H1 (cell line): Measurements from ENCODE around the gene LRP1. TPM values are rescaled to one million over a fixed set of nuclear protein-coding genes. Genes with fewer than 3 reads are reported as not detected.

Source experiments
- CTCF ChIA-PET: fragments of 300-600 bp; sonication (Branson Sonifier 250); formaldehyde crosslinking; loops from one replicate; lab custom pipeline; 2021; ENCODE audit not compliant: partially characterized antibody; lab: Charles Lee
- POLR2A ChIA-PET: fragments of 300-600 bp; sonication (Branson Sonifier 250); formaldehyde crosslinking; loops from one replicate; lab custom pipeline; 2021; ENCODE audit warnings: inconsistent platforms; ENCODE audit not compliant: partially characterized antibody; lab: Charles Lee
- DNase-seq, 2 experiments: peaks; one replicate each; pipeline versions ENCODE4 v3.0.0 to v3.0.0-alpha.2; 2010 to 2022; ENCODE audit warnings: low spot score in 2 of 2, low read depth in 1 of 2, mixed read lengths in 1 of 2
- FAIRE-seq: peaks from 2 replicates; lab custom pipeline; 2011; peaks lifted over from hg19 to GRCh38; lab: Jason Lieb, UNC
- H2AFZ ChIP-seq: 2 replicates; pipeline ENCODE4 v1.8.1; 2012; ENCODE audit warnings: low read length, inconsistent platforms
- H2AK5ac ChIP-seq: 2 replicates; pipeline ENCODE4 v1.6.1; 2013; ENCODE audit warnings: low read depth, low read length
- H2BK120ac ChIP-seq: replicated peaks from 2 replicates; pipeline ENCODE3; 2013; ENCODE audit warnings: low read depth, low read length, inconsistent platforms
- H2BK12ac ChIP-seq: 2 replicates; pipeline ENCODE4 v1.6.1; 2013; ENCODE audit warnings: low read depth, low read length
- H2BK15ac ChIP-seq: 2 replicates; pipeline ENCODE4 v1.6.1; 2013; ENCODE audit warnings: low read length
- H2BK20ac ChIP-seq: 2 replicates; pipeline ENCODE4 v1.6.1; 2013; ENCODE audit warnings: low read length
- H2BK5ac ChIP-seq: 2 replicates; pipeline ENCODE4 v1.6.1; 2013; ENCODE audit warnings: low read depth, low read length
- H3K14ac ChIP-seq: 2 replicates; pipeline ENCODE4 v1.6.1; 2013; ENCODE audit warnings: inconsistent platforms; ENCODE audit not compliant: insufficient read length
- H3K18ac ChIP-seq: 2 replicates; pipeline ENCODE4 v1.6.1; 2013; ENCODE audit warnings: low read length; ENCODE audit errors: extremely low read depth
- H3K23ac ChIP-seq: 2 replicates; pipeline ENCODE4 v1.6.1; 2013; ENCODE audit warnings: inconsistent platforms; ENCODE audit not compliant: insufficient read length
- H3K23me2 ChIP-seq: 2 replicates; pipeline ENCODE4 v1.6.1; 2013; ENCODE audit warnings: low read depth, low read length
- H3K27ac ChIP-seq: 2 replicates; pipeline ENCODE4 v1.6.1; 2011; ENCODE audit warnings: low read depth, low read length, inconsistent platforms
- H3K27me3 ChIP-seq, 4 experiments: replicated peaks in 1 of 4; 1 replicate in 1 of 4; 2 replicates in 3 of 4; pipeline versions ENCODE4 v1.6.1 to v1.8.1; 2011 to 2013; ENCODE audit warnings: low read length in 3 of 4, mild to moderate bottlenecking in 3 of 4, inconsistent platforms in 2 of 4, mixed read lengths in 2 of 4, moderate library complexity in 1 of 4; ENCODE audit not compliant: control insufficient read depth in 3 of 4, insufficient read depth in 3 of 4; ENCODE audit errors: extremely low read depth in 1 of 4
- H3K36me3 ChIP-seq, 4 experiments: 2 replicates each; pipeline versions ENCODE4 v1.6.1 to v1.8.1; 2011 to 2013; ENCODE audit warnings: mild to moderate bottlenecking in 4 of 4, low read length in 3 of 4, moderate library complexity in 2 of 4, control low read depth in 1 of 4, inconsistent platforms in 1 of 4; ENCODE audit not compliant: insufficient read depth in 4 of 4, control insufficient read depth in 2 of 4
- H3K4ac ChIP-seq: replicated peaks from 2 replicates; pipeline ENCODE3; 2013; ENCODE audit warnings: low read length, low read depth, mixed read lengths, inconsistent platforms; ENCODE audit not compliant: insufficient read length
- H3K4me1 ChIP-seq, 4 experiments: replicated peaks in 1 of 4; 1 replicate in 1 of 4; 2 replicates in 3 of 4; pipeline versions ENCODE4 v1.6.1 to v1.8.1; 2011 to 2013; ENCODE audit warnings: low read length in 3 of 4, inconsistent platforms in 2 of 4, mixed read lengths in 1 of 4; ENCODE audit not compliant: insufficient read depth in 4 of 4, control insufficient read depth in 3 of 4
- H3K4me2 ChIP-seq, 2 experiments: 2 replicates each; pipeline versions ENCODE4 v1.6.1 to v1.8.1; 2011 to 2013; ENCODE audit warnings: low read depth in 2 of 2, low read length in 2 of 2, control low read depth in 1 of 2, inconsistent platforms in 1 of 2, mild to moderate bottlenecking in 1 of 2; ENCODE audit not compliant: insufficient read depth in 1 of 2
- H3K4me3 ChIP-seq, 4 experiments: fragments of 200-600, 300-600 bp in 1 of 4; sonication (generic), shearing (Covaris generic), sonication (Bioruptor Twin) in 1 of 4; 2 replicates each; pipeline versions ENCODE4 v1.5.1 to v1.8.1; 2011 to 2016; ENCODE audit warnings: low read length in 4 of 4, low read depth in 3 of 4, control low read depth in 2 of 4, inconsistent platforms in 2 of 4, mild to moderate bottlenecking in 2 of 4, mixed read lengths in 1 of 4, moderate library complexity in 1 of 4; ENCODE audit not compliant: insufficient read depth in 2 of 4; ENCODE audit errors: extremely low read depth in 1 of 4
- H3K56ac ChIP-seq: replicated peaks from 2 replicates; pipeline ENCODE3; 2013; ENCODE audit warnings: low read depth, mild to moderate bottlenecking, mixed read lengths, low read length, inconsistent platforms; ENCODE audit not compliant: insufficient read length
- H3K79me1 ChIP-seq: 2 replicates; pipeline ENCODE4 v1.6.1; 2013; ENCODE audit warnings: low read depth, low read length, control low read depth
- H3K79me2 ChIP-seq, 2 experiments: 2 replicates each; pipeline versions ENCODE4 v1.6.1 to v1.8.1; 2012 to 2013; ENCODE audit warnings: low read length in 2 of 2, mild to moderate bottlenecking in 2 of 2, inconsistent platforms in 1 of 2; ENCODE audit not compliant: insufficient read depth in 2 of 2, control insufficient read depth in 1 of 2
- H3K9ac ChIP-seq, 4 experiments: replicated peaks in 1 of 4; 1 replicate in 1 of 4; 2 replicates in 3 of 4; pipeline versions ENCODE4 v1.6.1 to v1.8.1; 2011 to 2013; ENCODE audit warnings: low read depth in 3 of 4, low read length in 3 of 4, control low read depth in 2 of 4, mild to moderate bottlenecking in 2 of 4, moderate library complexity in 2 of 4, inconsistent platforms in 1 of 4; ENCODE audit errors: extremely low read depth in 1 of 4
- H3K9me3 ChIP-seq, 2 experiments: 2 replicates each; pipeline versions ENCODE4 v1.6.1 to v1.8.1; 2012 to 2013; ENCODE audit warnings: mild to moderate bottlenecking in 2 of 2, moderate library complexity in 2 of 2, control low read depth in 1 of 2, inconsistent platforms in 1 of 2, low read depth in 1 of 2, low read length in 1 of 2, mixed read lengths in 1 of 2; ENCODE audit not compliant: insufficient read depth in 2 of 2
- H4K20me1 ChIP-seq, 2 experiments: replicated peaks in 1 of 2; 2 replicates each; pipeline versions ENCODE3 to v1.8.1; 2011 to 2013; ENCODE audit warnings: inconsistent platforms in 2 of 2, low read length in 2 of 2, mild to moderate bottlenecking in 1 of 2; ENCODE audit not compliant: insufficient read depth in 2 of 2, control insufficient read depth in 1 of 2
- H4K5ac ChIP-seq: 2 replicates; pipeline ENCODE4 v1.6.1; 2013; ENCODE audit warnings: low read length, low read depth, mixed read lengths, inconsistent platforms; ENCODE audit not compliant: insufficient read length
- H4K8ac ChIP-seq: 2 replicates; pipeline ENCODE4 v1.8.0; 2013; ENCODE audit warnings: mild to moderate bottlenecking, moderate library complexity, low read length, inconsistent platforms; ENCODE audit not compliant: insufficient read depth; ENCODE audit errors: extremely low read depth
- H4K91ac ChIP-seq: replicated peaks from 2 replicates; pipeline ENCODE3; 2013; ENCODE audit warnings: low read length, mixed read lengths, inconsistent platforms; ENCODE audit not compliant: insufficient read length
- HDAC6 ChIP-seq: IDR thresholded peaks from one replicate; pipeline ENCODE4 v1.7.1; 2012; ENCODE audit warnings: low read depth, mild to moderate bottlenecking, inconsistent platforms, low read length, moderate library complexity
- KDM5A ChIP-seq: fragments of 200-600 bp; IDR thresholded peaks from 2 replicates; pipeline ENCODE4 v1.7.1; 2012; ENCODE audit warnings: mild to moderate bottlenecking, low read length, inconsistent platforms, mixed read lengths
- MAFK ChIP-seq: IDR thresholded peaks from 2 replicates; pipeline ENCODE4 v1.6.1; 2012; ENCODE audit warnings: low read depth, mild to moderate bottlenecking, improper control_type of control experiment, low read length
- SIRT6 ChIP-seq: IDR thresholded peaks from one replicate; pipeline ENCODE4 v1.7.1; 2012; ENCODE audit warnings: low read length, inconsistent platforms
- WGBS, 2 experiments: shearing (Covaris generic) in 1 of 2; methylation state at CpG; one replicate each; pipeline versions ENCODE4 v1.1.6 to v1.1.7; 2013 to 2015; ENCODE audit warnings: low lambda C conversion rate in 2 of 2, mixed read lengths in 2 of 2, inconsistent platforms in 1 of 2, low coverage in 1 of 2, missing lambda C conversion rate in 1 of 2; ENCODE audit not compliant: insufficient replicate concordance in 2 of 2, insufficient coverage in 1 of 2, insufficient read length in 1 of 2; ENCODE audit errors: extremely low coverage in 1 of 2, missing lambda C conversion rate in 1 of 2; 5-methylcytosine and 5-hydroxymethylcytosine counted together
- polyA plus RNA-seq, 7 experiments: library from polyadenylated mRNA; depleted of rRNA in 3 of 7; stranded (reverse) in 5 of 7; unstranded in 2 of 7; fragments of >200 nt in 5 of 7; fragments of 200-250 nt in 2 of 7; gene quantifications; 1 replicate in 5 of 7; 2 replicates in 1 of 7; 4 replicates in 1 of 7; pipeline versions ENCODE4 v1.2.1 to v1.2.3, GENCODE V29; 2011 to 2013; ENCODE audit warnings: missing spikeins in 2 of 7, mixed read lengths in 2 of 7
- total RNA-seq: library from RNA; stranded (reverse); fragmentation: NEBNext Ultra II Directional; extraction: Animal tissue kit (Norgen Biotek cat#: 25700); gene quantifications from 2 replicates; pipeline ENCODE4 v1.2.1, GENCODE V29; 2021

Gene LRP1
- total and polyA plus RNA-seq, 2 of the 8 experiments (the other 6 are each of a cell fraction or from before 2014, with no cell fraction given), result 35.3 to 92.5 TPM

DNA sequence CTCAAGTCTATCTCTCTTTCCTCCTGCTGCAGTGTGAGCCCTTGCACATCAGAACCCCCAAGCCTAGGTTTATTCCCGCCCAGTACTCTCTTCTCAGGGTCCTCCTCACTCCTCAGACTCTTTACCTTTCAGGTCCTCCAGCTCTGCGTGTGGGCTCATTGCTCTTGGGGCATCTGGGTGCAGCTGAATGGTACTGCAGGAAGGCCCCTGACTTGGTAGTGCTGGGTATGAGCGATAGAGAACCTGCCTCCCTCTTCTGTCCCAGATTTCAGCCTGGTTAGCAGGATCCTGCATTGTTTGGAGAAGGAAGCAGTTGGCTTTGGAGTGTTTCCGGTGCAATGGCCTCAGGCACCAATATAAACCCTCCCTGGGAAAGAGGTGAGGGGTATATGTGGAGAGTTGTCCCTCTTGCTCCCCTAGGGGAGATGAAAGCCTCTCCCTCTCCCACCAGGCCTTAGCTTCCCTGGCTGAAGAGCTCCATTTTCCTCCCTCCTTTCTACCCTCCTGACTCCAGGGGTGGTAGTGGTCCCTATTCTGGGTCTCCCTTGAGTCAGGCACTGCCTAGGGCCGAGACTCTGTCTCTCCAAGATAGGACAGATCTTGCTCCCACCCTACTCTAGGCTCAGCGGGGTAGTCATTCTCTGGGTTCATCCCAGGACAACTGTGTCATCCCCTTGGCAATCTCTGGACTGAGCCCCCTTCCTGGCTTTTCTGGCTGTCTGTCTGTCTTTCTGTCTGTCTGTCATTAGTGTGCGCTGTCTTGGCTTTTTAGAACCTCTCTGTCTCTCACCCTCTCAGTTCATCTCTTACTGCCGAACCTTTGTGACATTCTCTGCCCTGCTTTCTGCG lies 3.8 kb downstream of the LRP1 start:
- Histone ChIP-seq H3K18ac (no peak overlapping the region; the same call in none of the 2 replicates), H4K5ac (no peak overlapping the region), H4K91ac (no peak overlapping the region), H3K9me3 (no peaks in the 10 kb centered on the region), H2BK5ac (no peak overlapping the region; the same call in 1 of the 2 replicates), H3K4me1 (peaks cover 28 to 59% (median 37%) of the 10 kb centered on the region in 4 experiments), H3K9ac (no peak overlapping the region), H3K23me2 (peaks cover 4% of the 10 kb centered on the region; the same call in 1 of the 2 replicates), H3K4ac (no peak overlapping the region), H3K27ac (no peak overlapping the region), H3K79me2 (peaks cover 7 to 72% of the 10 kb centered on the region in 2 experiments; a peak in 3 of 4 replicates), H2BK12ac (peak overlapping the region; percentile 28; the same call in 1 of the 2 replicates), H3K56ac (no peak overlapping the region), H2AK5ac (peak overlapping the region; percentile 45; the same call in 1 of the 2 replicates), H3K79me1 (peaks cover 13% of the 10 kb centered on the region), H3K4me2 (peak overlapping the region; percentile 39 to 86; a peak in 3 of 4 replicates), H4K20me1 (peaks cover 8 to 18% of the 10 kb centered on the region in 2 experiments), H3K4me3 (peak overlapping the region in 1 of 4 experiments; percentile 11; a peak in 1 of 8 replicates), H2AFZ (no peak overlapping the region), H2BK15ac (0 out of 2 replicates have a peak overlapping the region, but pooled peaks have one; percentile 72), H3K27me3 (no peaks in the 10 kb centered on the region), H4K8ac (no peak overlapping the region), H3K36me3 (peaks cover 0 to 4% (median 0%) of the 10 kb centered on the region in 4 experiments; a peak in 2 of 8 replicates), H2BK120ac (no peak overlapping the region), H3K14ac (no peak overlapping the region), H3K23ac (no peak overlapping the region), H2BK20ac (peak overlapping the region; percentile 80; the same call in 1 of the 2 replicates)
- DNase-seq, result no peak
- no peak for FAIRE-seq
- no peak for TF ChIP-seq HDAC6
- no peak for TF ChIP-seq KDM5A
- TF ChIP-seq SIRT6, result no peak
- TF ChIP-seq MAFK, result no peak
- CTCF ChIA-PET, result interaction anchor here (1.0 to 19.8 kb wide), 10 partner anchors 9 to 108 kb away, joined by 3 to 305 read pairs (median 4); partner anchors contain the start of genes LRP1-AS and STAT6
- 81% methylated on average over 9 of the region's 9 CpGs; no CpG with 5 or more reads in 1 of the 2 experiments for WGBS, 2 experiments
- POLR2A ChIA-PET, result interaction anchor here (0.7 to 9.3 kb wide), 16 partner anchors 10 to 111 kb away, joined by 3 to 105 read pairs (median 4); partner anchors contain the start of genes LRP1-AS, SHMT2 and STAT6
